Upper lobe of right lung (tissue), 1 donor: ENCODE results near the gene EOGT. TPM values are rescaled to one million over a fixed set of nuclear protein-coding genes. Genes with fewer than 3 reads are reported as not detected.
A peak's percentile ranks its signal among the peaks of the same experiment; 100 is the strongest.

Source experiments
- ATAC-seq: fragments of 200-7000 bp; cut with Tn5 transposase; one replicate; pipeline ENCODE4 v1.9.1; 2020; ENCODE audit warnings: mild to moderate bottlenecking, moderate library complexity
- DNase-seq: peaks from one replicate; pipeline ENCODE4 v3.0.0-alpha.2; 2020
- H3K27ac ChIP-seq: fragments of 200-600 bp; one replicate; pipeline ENCODE4 v1.8.0; 2022
- H3K27me3 ChIP-seq: fragments of 200-600 bp; one replicate; pipeline ENCODE4 v1.8.0; 2022; ENCODE audit warnings: mild to moderate bottlenecking
- H3K36me3 ChIP-seq: fragments of 200-600 bp; one replicate; pipeline ENCODE4 v1.8.0; 2022
- H3K4me1 ChIP-seq: fragments of 200-600 bp; one replicate; pipeline ENCODE4 v1.8.0; 2022
- H3K4me3 ChIP-seq: fragments of 200-600 bp; one replicate; pipeline ENCODE4 v1.8.0; 2022; ENCODE audit warnings: mild to moderate bottlenecking
- H3K9me3 ChIP-seq: fragments of 200-600 bp; one replicate; pipeline ENCODE4 v1.8.0; 2022
- CTCF ChIP-seq: fragments of 200-600 bp; IDR thresholded peaks from one replicate; pipeline ENCODE4 v1.8.0; 2022; ENCODE audit warnings: antibody characterized with exemption
- intact Hi-C: fragments of 100-400 bp; cut with DNase I; formaldehyde crosslinking; loops from one replicate; pipeline ENCODE4 v1.11.0; 2022
- total RNA-seq: library from RNA; stranded (reverse); fragmentation: NEBNext Ultra II Directional; extraction: Animal tissue kit (Norgen Biotek cat#: 25700); gene quantifications from one replicate; pipeline ENCODE4 v1.2.1, GENCODE V29; 2021
- donor health status: DM: no; HTN: yes; CAD: no; lungs with severe emphysema.

Gene EOGT
- total RNA-seq, 1 donor from 2014 or later: 36.4 TPM

- H3K4me1 ChIP-seq: no peaks in the 10 kb centered on the region
- intact Hi-C loops: no loop called here
- no peak for TF ChIP-seq CTCF
- H3K27me3 ChIP-seq: no peaks in the 10 kb centered on the region
- no peaks in the 10 kb centered on the region for H3K9me3 ChIP-seq
- no peak overlapping the region for H3K4me3 ChIP-seq
- DNase-seq (no peak), ATAC-seq (peak; percentile 55)
- H3K27ac ChIP-seq: no peak overlapping the region
- H3K36me3 ChIP-seq: peaks cover 30% of the 10 kb centered on the region
Observed at GRCh38 chr3:68973639-68974038, 39.8 kb downstream of the EOGT start.

- Histone ChIP-seq H3K9me3 (no peaks in the 10 kb centered on the region), H3K4me3 (no peak overlapping the region), H3K27me3 (no peaks in the 10 kb centered on the region), H3K27ac (no peak overlapping the region), H3K4me1 (no peaks in the 10 kb centered on the region), H3K36me3 (peaks cover 18% of the 10 kb centered on the region)
- intact Hi-C loops: no loop called here
- DNase-seq: no peak
- ATAC-seq: peak; percentile 84
- TF ChIP-seq CTCF: peak; percentile 73
Observed at GRCh38 chr3:68972358-68972979, 41.0 kb downstream of the EOGT start.

- no peaks in the 10 kb centered on the region for H3K4me1 ChIP-seq
- intact Hi-C loops: no loop called here
- no peak overlapping the region for H3K27ac ChIP-seq
- no peak for DNase-seq
- H3K4me3 ChIP-seq: no peak overlapping the region
- TF ChIP-seq CTCF: no peak
- H3K27me3 ChIP-seq: no peaks in the 10 kb centered on the region
- no peak for ATAC-seq
- H3K36me3 ChIP-seq: no peaks in the 10 kb centered on the region
- no peaks in the 10 kb centered on the region for H3K9me3 ChIP-seq
Observed at GRCh38 chr3:68964694-68965093, 48.8 kb downstream of the EOGT start.

- Histone ChIP-seq H3K27ac (no peak overlapping the region), H3K36me3 (no peaks in the 10 kb centered on the region), H3K9me3 (no peaks in the 10 kb centered on the region), H3K4me1 (no peaks in the 10 kb centered on the region), H3K4me3 (no peak overlapping the region), H3K27me3 (no peaks in the 10 kb centered on the region)
- TF ChIP-seq CTCF: no peak
- ATAC-seq (no peak), DNase-seq (no peak)
- intact Hi-C loops: no loop called here
Observed at GRCh38 chr3:68963891-68964290, 49.6 kb downstream of the EOGT start.

GRCh38 chr3:68963376-68963775 lies 50.1 kb downstream of the EOGT start:
- H3K27ac ChIP-seq: no peak overlapping the region
- no peak overlapping the region for H3K4me3 ChIP-seq
- no peaks in the 10 kb centered on the region for H3K9me3 ChIP-seq
- H3K4me1 ChIP-seq: no peaks in the 10 kb centered on the region
- no peak for TF ChIP-seq CTCF
- DNase-seq (no peak), ATAC-seq (no peak)
- H3K36me3 ChIP-seq: no peaks in the 10 kb centered on the region
- intact Hi-C loops: no loop called here
- no peaks in the 10 kb centered on the region for H3K27me3 ChIP-seq

- no peak overlapping the region for H3K4me3 ChIP-seq
- no peak overlapping the region for H3K27ac ChIP-seq
- ATAC-seq (no peak), DNase-seq (no peak)
- H3K4me1 ChIP-seq: no peaks in the 10 kb centered on the region
- H3K36me3 ChIP-seq: no peaks in the 10 kb centered on the region
- no peaks in the 10 kb centered on the region for H3K27me3 ChIP-seq
- TF ChIP-seq CTCF: no peak
- intact Hi-C loops: no loop called here
- no peaks in the 10 kb centered on the region for H3K9me3 ChIP-seq
Observed at GRCh38 chr3:68958932-68959331, 54.6 kb downstream of the EOGT start.
